HepG2 (cell line): ENCODE data around the gene MVP. TPM values are rescaled to one million over a fixed set of nuclear protein-coding genes. Genes with fewer than 3 reads are reported as not detected.

ENCODE experiments used
- AHDC1 ChIP-seq: sonication (generic); formaldehyde crosslinking; IDR thresholded peaks from 2 replicates; pipeline ENCODE4 v1.5.1; 2020; ENCODE audit warnings: mild to moderate bottlenecking, missing genetic modification reagents, borderline replicate concordance
- DDIT3 ChIP-seq: sonication (generic); formaldehyde crosslinking; IDR thresholded peaks from 2 replicates; pipeline ENCODE4 v1.4.0; 2020; ENCODE audit warnings: mild to moderate bottlenecking, missing genetic modification reagents
- HIC2 ChIP-seq: sonication (generic); formaldehyde crosslinking; IDR thresholded peaks from 2 replicates; pipeline ENCODE4 v1.9.0; 2022; ENCODE audit warnings: low read depth, missing genetic modification reagents
- HNF4G ChIP-seq, 2 experiments: sonication (generic) in 1 of 2; formaldehyde crosslinking in 1 of 2; IDR thresholded peaks; 2 replicates each; pipeline versions ENCODE4 v1.4.0 to v1.6.1; 2011 to 2020; ENCODE audit warnings: borderline replicate concordance in 2 of 2, low read depth in 2 of 2, mild to moderate bottlenecking in 2 of 2, low read length in 1 of 2, missing genetic modification reagents in 1 of 2, moderate library complexity in 1 of 2
- KMT2A ChIP-seq: sonication (generic); formaldehyde crosslinking; IDR thresholded peaks from 2 replicates; pipeline ENCODE4 v1.4.0; 2020; ENCODE audit warnings: missing genetic modification reagents
- MBNL3 ChIP-seq: fragments of 250-450 bp; sonication (Bioruptor Pico); conservative IDR thresholded peaks from 2 replicates; pipeline ENCODE4 v1.8.0; 2022; ENCODE audit warnings: mild to moderate bottlenecking, inconsistent platforms
- NCOA2 ChIP-seq: sonication (generic); formaldehyde crosslinking; IDR thresholded peaks from 2 replicates; pipeline ENCODE4 v1.8.0; 2022; ENCODE audit warnings: inconsistent platforms
- NFE2L2 ChIP-seq: fragments of 150-350 bp; IDR thresholded peaks from 2 replicates; pipeline ENCODE4 v1.6.1; 2014; ENCODE audit warnings: low read length
- PCBP2 ChIP-seq: fragments of 200-400 bp; formaldehyde crosslinking; optimal IDR thresholded peaks from 2 replicates; pipeline ENCODE3; 2018; ENCODE audit warnings: low read length, low read depth; ENCODE audit not compliant: poor library complexity, severe bottlenecking
- TOE1 ChIP-seq: sonication (generic); formaldehyde crosslinking; IDR thresholded peaks from 2 replicates; pipeline ENCODE4 v1.4.0; 2020; ENCODE audit warnings: mild to moderate bottlenecking, missing genetic modification reagents
- ZNF142 ChIP-seq: sonication (generic); formaldehyde crosslinking; IDR thresholded peaks from 2 replicates; pipeline ENCODE4 v1.4.0; 2020; ENCODE audit warnings: missing genetic modification reagents
- ZNF30 ChIP-seq: sonication (generic); formaldehyde crosslinking; IDR thresholded peaks from 2 replicates; pipeline ENCODE4 v1.5.0; 2020; ENCODE audit warnings: mild to moderate bottlenecking, missing genetic modification reagents
- ZNF446 ChIP-seq: sonication (generic); formaldehyde crosslinking; IDR thresholded peaks from 2 replicates; pipeline ENCODE4 v1.5.0; 2020; ENCODE audit warnings: mild to moderate bottlenecking, missing genetic modification reagents
- polyA plus RNA-seq, 8 experiments: library from polyadenylated mRNA; depleted of rRNA in 3 of 8; stranded (reverse) in 7 of 8; unstranded in 1 of 8; fragments of >200 nt; fragmentation: Illumina TruSeq in 4 of 8; extraction: Trizol in 4 of 8; gene quantifications; 2 replicates each; pipeline versions ENCODE4 v1.2.1 to v1.2.3, GENCODE V29; 2011 to 2016; ENCODE audit warnings: low read depth in 4 of 8, missing spikeins in 1 of 8, mixed read lengths in 1 of 8; ENCODE audit not compliant: insufficient read depth in 1 of 8
- total RNA-seq, 5 experiments: library from RNA; depleted of rRNA; stranded (reverse); fragments of >200 nt; fragmentation: Illumina TruSeq; extraction: Trizol; gene quantifications; 2 replicates each; pipeline ENCODE4 v1.2.3, GENCODE V29; 2016; ENCODE audit warnings: low read depth in 1 of 5

The MVP gene
- total and polyA plus RNA-seq, 2 of the 13 experiments (the other 11 are each of a cell fraction or from before 2014, with no cell fraction given) = 22.9 to 43.5 TPM

- TF ChIP-seq AHDC1 (CRISPR knock-in tag) = no peak
- no peak for TF ChIP-seq TOE1 (CRISPR knock-in tag)
- no peak for TF ChIP-seq KMT2A (CRISPR knock-in tag)
- no peak for TF ChIP-seq ZNF30 (CRISPR knock-in tag)
- no peak for TF ChIP-seq ZNF142 (CRISPR knock-in tag)
- TF ChIP-seq DDIT3 (CRISPR knock-in tag) = no peak
- no peak for TF ChIP-seq HIC2 (CRISPR knock-in tag)
- TF ChIP-seq HNF4G (IDR thresholded peaks at IDR 0.05; ENCODE audit: borderline replicate concordance, low read depth, low read length) = no peak
- TF ChIP-seq HNF4G (CRISPR knock-in tag; IDR thresholded peaks at IDR 0.05; ENCODE audit: borderline replicate concordance, low read depth) = no peak
- no peak for TF ChIP-seq NFE2L2
- no peak for TF ChIP-seq NCOA2 (CRISPR knock-in tag)
- no peak for TF ChIP-seq PCBP2
- TF ChIP-seq MBNL3 (CRISPR knock-in tag) = no peak
- TF ChIP-seq ZNF446 (CRISPR knock-in tag) = no peak
These were observed 28.4 kb downstream of the MVP start (continued) for GRCh38 chr16:29848420-29849297.
